ENCODE results near the gene CHP2. TPM values are rescaled to one million over a fixed set of nuclear protein-coding genes. Genes with fewer than 3 reads are reported as not detected.

The CHP2 gene
- total and polyA plus RNA-seq, 9 of the 15 experiments (the other 6 are each of a cell fraction or from before 2014, with no cell fraction given): 0.23 to 1.1 (median 0.80) TPM

DNA sequence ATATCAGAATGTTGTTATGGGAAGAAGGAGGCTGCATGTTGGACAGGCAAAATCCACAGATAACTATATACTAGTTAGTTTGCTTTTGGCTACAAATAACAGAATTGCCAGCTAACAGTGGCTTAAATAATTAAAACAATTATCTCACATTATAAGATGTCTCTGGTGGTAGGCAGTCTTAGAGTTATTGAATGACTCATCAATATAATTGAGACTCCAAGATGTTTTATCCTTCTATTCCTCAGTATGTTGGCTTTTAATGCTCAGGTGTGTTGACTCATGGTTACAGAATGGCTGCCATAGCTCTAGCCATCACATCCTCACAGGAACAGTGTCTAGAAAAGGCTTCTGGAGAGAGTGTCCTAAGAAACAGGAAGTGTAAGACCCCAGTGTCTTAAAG lies 11.1 kb downstream of the CHP2 start:
- no peaks in the 10 kb centered on the region for H3K9me1 ChIP-seq (ENCODE audit: control insufficient read depth, insufficient read depth, low read length)
- H3K36me3 ChIP-seq (ENCODE audit: control insufficient read depth, insufficient read depth, low read length): no peaks in the 10 kb centered on the region
- BruUV-seq (replicated peaks): no TSS peak
- CTCF ChIA-PET (ENCODE audit: low intra/inter-chr PET ratio): no interaction called here
- no peaks in the 10 kb centered on the region; a peak in 1 of 5 replicates for H3K4me1 ChIP-seq (replicated peaks in 1 of 2; ENCODE audit: control insufficient read depth in 2 of 2, insufficient read depth in 2 of 2, low read length in 2 of 2)
- TF ChIP-seq MAFG (tag; conservative IDR thresholded peaks at IDR 0.05) (peak; percentile 56; the same call in 1 of the 2 replicates), RBM25 (IDR thresholded peaks at IDR 0.05; ENCODE audit: low read depth, low read length, severe bottlenecking) (peak; percentile 88), ZNF696 (CRISPR knock-in tag; conservative IDR thresholded peaks at IDR 0.05) (no peak), SMARCB1 (IDR thresholded peaks at IDR 0.05; ENCODE audit: insufficient read length, low read depth) (no peak), PURB (CRISPR knock-in tag; IDR thresholded peaks at IDR 0.05; ENCODE audit: low read depth) (no peak), NFE2L1 (tag; IDR thresholded peaks at IDR 0.05; ENCODE audit: borderline replicate concordance, low read depth) (peak; percentile 33; the same call in 1 of the 2 replicates), C11orf30 (IDR thresholded peaks at IDR 0.05; ENCODE audit: low read depth) (0 out of 2 replicates have a peak, but pooled peaks have one; percentile 8), MAFF (IDR thresholded peaks at IDR 0.05; ENCODE audit: low read length) (peak; percentile 25; the same call in 1 of the 2 replicates), NFIX (CRISPR knock-in tag; IDR thresholded peaks at IDR 0.05; ENCODE audit: low read depth) (no peak), SPI1 (IDR thresholded peaks at IDR 0.05; ENCODE audit: borderline replicate concordance, low read depth, low read length) (0 out of 2 replicates have a peak, but pooled peaks have one; percentile 30), ZNF316 (IDR thresholded peaks at IDR 0.05) (0 out of 2 replicates have a peak, but pooled peaks have one; percentile 26), TCF7 (IDR thresholded peaks at IDR 0.05; ENCODE audit: borderline replicate concordance) (no peak), ATF7 (IDR thresholded peaks at IDR 0.05) (no peak)
- TF ChIP-seq, protein P1, sequence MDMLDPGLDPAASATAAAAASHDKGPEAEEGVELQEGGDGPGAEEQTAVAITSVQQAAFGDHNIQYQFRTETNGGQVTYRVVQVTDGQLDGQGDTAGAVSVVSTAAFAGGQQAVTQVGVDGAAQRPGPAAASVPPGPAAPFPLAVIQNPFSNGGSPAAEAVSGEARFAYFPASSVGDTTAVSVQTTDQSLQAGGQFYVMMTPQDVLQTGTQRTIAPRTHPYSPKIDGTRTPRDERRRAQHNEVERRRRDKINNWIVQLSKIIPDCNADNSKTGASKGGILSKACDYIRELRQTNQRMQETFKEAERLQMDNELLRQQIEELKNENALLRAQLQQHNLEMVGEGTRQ (CRISPR knock-in tag; IDR thresholded peaks at IDR 0.05): no peak
- TF ChIP-seq, protein P2, sequence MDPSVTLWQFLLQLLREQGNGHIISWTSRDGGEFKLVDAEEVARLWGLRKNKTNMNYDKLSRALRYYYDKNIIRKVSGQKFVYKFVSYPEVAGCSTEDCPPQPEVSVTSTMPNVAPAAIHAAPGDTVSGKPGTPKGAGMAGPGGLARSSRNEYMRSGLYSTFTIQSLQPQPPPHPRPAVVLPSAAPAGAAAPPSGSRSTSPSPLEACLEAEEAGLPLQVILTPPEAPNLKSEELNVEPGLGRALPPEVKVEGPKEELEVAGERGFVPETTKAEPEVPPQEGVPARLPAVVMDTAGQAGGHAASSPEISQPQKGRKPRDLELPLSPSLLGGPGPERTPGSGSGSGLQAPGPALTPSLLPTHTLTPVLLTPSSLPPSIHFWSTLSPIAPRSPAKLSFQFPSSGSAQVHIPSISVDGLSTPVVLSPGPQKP (CRISPR knock-in tag; IDR thresholded peaks at IDR 0.05): no peak
- intact Hi-C loops (cut with micrococcal nuclease): no loop called here
- no peak overlapping the region for H3K9ac ChIP-seq (ENCODE audit: insufficient read depth in 1 of 2, low read depth in 2 of 2, low read length in 2 of 2)
- FAIRE-seq: no peak
- H3K27me3 ChIP-seq (ENCODE audit: control insufficient read depth in 2 of 2, insufficient read depth in 2 of 2, low read length in 2 of 2): peaks cover 0 to 7% of the 10 kb centered on the region in 2 experiments; a peak in 2 of 5 replicates
- H3K79me2 ChIP-seq (ENCODE audit: control insufficient read depth, insufficient read depth, low read length): no peaks in the 10 kb centered on the region
- H3K4me3 ChIP-seq: no peak overlapping the region
- no peak for ATAC-seq
- no peak for DNase-seq (ENCODE audit: extremely low read depth in 1 of 4, low spot score in 3 of 4)
- H2AFZ ChIP-seq (ENCODE audit: low read depth, low read length): no peak overlapping the region
- no peaks in the 10 kb centered on the region for H4K20me1 ChIP-seq (replicated peaks; ENCODE audit: control insufficient read depth, insufficient read depth, low read length)
- in situ Hi-C loops (cut with MboI): no loop called here
- H3K9me3 ChIP-seq (replicated peaks; ENCODE audit: control insufficient read depth, insufficient read depth, low read depth, low read length): no peaks in the 10 kb centered on the region
- POLR2A ChIA-PET: no interaction called here
- H3K4me2 ChIP-seq (ENCODE audit: insufficient read depth, low read length): no peak overlapping the region
- no peak overlapping the region for H3K27ac ChIP-seq (ENCODE audit: extremely low read depth, low read depth, low read length)

Measured in K562 (cell line).